Esophagus (tissue), 2 donors: ENCODE measurements around the gene SNAP29. TPM values are rescaled to one million over a fixed set of nuclear protein-coding genes. Genes with fewer than 3 reads are reported as not detected.
A peak's percentile ranks its signal among the peaks of the same experiment; 100 is the strongest.

Experiments used
- H3K27ac ChIP-seq, 2 donors: one replicate each; pipeline ENCODE4 v1.5.1; 2013; ENCODE audit warnings: low read depth in 2 of 2, mild to moderate bottlenecking in 2 of 2, inconsistent platforms in 1 of 2, low read length in 1 of 2, moderate library complexity in 1 of 2
- H3K27me3 ChIP-seq, 2 donors: one replicate each; pipeline ENCODE4 v1.6.1; 2013; ENCODE audit warnings: low read length in 2 of 2, control low read depth in 1 of 2, mild to moderate bottlenecking in 1 of 2; ENCODE audit not compliant: insufficient read depth in 2 of 2, control insufficient read depth in 1 of 2
- H3K36me3 ChIP-seq, 2 donors: one replicate each; pipeline ENCODE4 v1.6.1; 2013; ENCODE audit warnings: low read length in 1 of 2; ENCODE audit not compliant: control insufficient read depth in 2 of 2, insufficient read depth in 2 of 2
- H3K4me1 ChIP-seq, 2 donors: one replicate each; pipeline ENCODE4 v1.6.1; 2013; ENCODE audit warnings: low read length in 1 of 2; ENCODE audit not compliant: control insufficient read depth in 2 of 2, insufficient read depth in 2 of 2
- H3K4me3 ChIP-seq, 2 donors: one replicate each; pipeline ENCODE4 v1.5.1; 2013; ENCODE audit warnings: low read length in 2 of 2, mild to moderate bottlenecking in 2 of 2, low read depth in 1 of 2, moderate library complexity in 1 of 2
- H3K9me3 ChIP-seq, 2 donors: one replicate each; pipeline ENCODE4 v1.6.1; 2013; ENCODE audit warnings: mild to moderate bottlenecking in 2 of 2, low read depth in 1 of 2, low read length in 1 of 2, moderate library complexity in 1 of 2; ENCODE audit not compliant: control insufficient read depth in 2 of 2, insufficient read depth in 1 of 2
- WGBS, 2 donors: extraction: QIAGEN DNeasy Blood & Tissue Kit; methylation state at CpG; one replicate each; pipeline ENCODE4 v1.1.7; 2013; 5-methylcytosine and 5-hydroxymethylcytosine counted together
- polyA plus RNA-seq, 2 donors: library from polyadenylated mRNA; stranded (reverse); fragments of 200-250 nt; gene quantifications; one replicate each; pipeline ENCODE4 v1.2.3, GENCODE V29; 2013
- donor health status: healthy with polysubstance abuse.
- donor health status: Bipolar disorder and iron deficiency.

SNAP29 gene
- polyA plus RNA-seq, 2 donors: 13.1 to 22.0 TPM

GRCh38 chr22:20875296-20875695, 16.5 kb downstream of the SNAP29 start:
- Histone ChIP-seq H3K27me3 (no peaks in the 10 kb centered on the region), H3K4me3 (no peak overlapping the region), H3K9me3 (no peaks in the 10 kb centered on the region), H3K4me1 (no peaks in the 10 kb centered on the region), H3K27ac (no peak overlapping the region), H3K36me3 (peaks cover 0 to 5% of the 10 kb centered on the region in 2 donors)
- WGBS, 2 donors: 82 to 85% methylated on average over 1 of the region's 1 CpG

GRCh38 chr22:20877715-20878114, 18.9 kb downstream of the SNAP29 start:
- no peak overlapping the region for H3K4me3 ChIP-seq
- H3K36me3 ChIP-seq: peaks cover 5 to 10% of the 10 kb centered on the region in 2 donors
- no peaks in the 10 kb centered on the region for H3K9me3 ChIP-seq
- H3K27ac ChIP-seq: no peak overlapping the region
- 95% methylated on average over 3 of the region's 3 CpGs for WGBS, 2 donors
- H3K4me1 ChIP-seq: no peaks in the 10 kb centered on the region
- no peaks in the 10 kb centered on the region for H3K27me3 ChIP-seq

GRCh38 chr22:20881231-20881630, 22.4 kb downstream of the SNAP29 start:
- Histone ChIP-seq H3K4me3 (no peak overlapping the region), H3K9me3 (no peaks in the 10 kb centered on the region), H3K4me1 (no peaks in the 10 kb centered on the region), H3K27ac (peak overlapping the region in 1 of 2 donors; percentile 23), H3K36me3 (peaks cover 5 to 15% of the 10 kb centered on the region in 2 donors), H3K27me3 (no peaks in the 10 kb centered on the region)
- 72 to 73% methylated on average over 5 of the region's 5 CpGs for WGBS, 2 donors

GRCh38 chr22:20881869-20882815, 23.3 kb downstream of the SNAP29 start:
- peaks cover 5 to 15% of the 10 kb centered on the region in 2 donors for H3K36me3 ChIP-seq

GRCh38 chr22:20882855-20883254, 24.0 kb downstream of the SNAP29 start:
- H3K4me1 ChIP-seq: no peaks in the 10 kb centered on the region
- no peaks in the 10 kb centered on the region for H3K9me3 ChIP-seq
- no peak overlapping the region for H3K27ac ChIP-seq
- H3K36me3 ChIP-seq: peaks cover 5 to 20% of the 10 kb centered on the region in 2 donors
- no peak overlapping the region for H3K4me3 ChIP-seq
- 90 to 92% methylated on average over 6 of the region's 6 CpGs for whole genome bisulfite sequencing, 2 donors
- no peaks in the 10 kb centered on the region for H3K27me3 ChIP-seq

More at GRCh38 chr22:20881869-20882815, 23.3 kb downstream of the SNAP29 start:
- Histone ChIP-seq H3K4me3 (no peak overlapping the region), H3K27me3 (no peaks in the 10 kb centered on the region), H3K9me3 (no peaks in the 10 kb centered on the region), H3K4me1 (no peaks in the 10 kb centered on the region), H3K27ac (no peak overlapping the region)
- 86 to 90% methylated on average over 9 of the region's 9 CpGs for WGBS, 2 donors

GRCh38 chr22:20884454-20884853, 25.6 kb downstream of the SNAP29 start:
- no peaks in the 10 kb centered on the region for H3K4me1 ChIP-seq
- H3K27me3 ChIP-seq: no peaks in the 10 kb centered on the region
- H3K36me3 ChIP-seq: peaks cover 5 to 27% of the 10 kb centered on the region in 2 donors
- H3K9me3 ChIP-seq: no peaks in the 10 kb centered on the region
- H3K4me3 ChIP-seq: no peak overlapping the region
- H3K27ac ChIP-seq: no peak overlapping the region
- 71 to 74% methylated on average over 4 of the region's 4 CpGs for WGBS, 2 donors

GRCh38 chr22:20885017-20885556, 26.3 kb downstream of the SNAP29 start:
- WGBS, 2 donors: 71 to 73% methylated on average over 8 of the region's 8 CpGs
- Histone ChIP-seq H3K27me3 (no peaks in the 10 kb centered on the region), H3K4me3 (no peak overlapping the region), H3K27ac (peak overlapping the region in 1 of 2 donors; percentile 8), H3K36me3 (peaks cover 5 to 27% of the 10 kb centered on the region in 2 donors), H3K4me1 (no peaks in the 10 kb centered on the region), H3K9me3 (no peaks in the 10 kb centered on the region)

GRCh38 chr22:20885557-20886323, 26.9 kb downstream of the SNAP29 start:
- no peaks in the 10 kb centered on the region for H3K9me3 ChIP-seq
- H3K27me3 ChIP-seq: no peaks in the 10 kb centered on the region
- H3K36me3 ChIP-seq: peaks cover 5 to 27% of the 10 kb centered on the region in 2 donors
- H3K4me3 ChIP-seq: no peak overlapping the region
- peak overlapping the region in 1 of 2 donors; percentile 8 for H3K27ac ChIP-seq
- no peaks in the 10 kb centered on the region for H3K4me1 ChIP-seq
- WGBS, 2 donors: 26 to 35% methylated on average over 10 of the region's 10 CpGs

- 81 to 83% methylated on average over 5 of the region's 5 CpGs for WGBS, 2 donors
- Histone ChIP-seq H3K36me3 (peaks cover 0 to 20% of the 10 kb centered on the region in 2 donors), H3K4me1 (no peaks in the 10 kb centered on the region)
Measured at GRCh38 chr22:20887375-20887774, 28.6 kb downstream of the SNAP29 start.

More at GRCh38 chr22:20887375-20887774, 28.6 kb downstream of the SNAP29 start:
- H3K4me3 ChIP-seq: no peak overlapping the region
- H3K9me3 ChIP-seq: no peaks in the 10 kb centered on the region
- H3K27ac ChIP-seq: no peak overlapping the region
- H3K27me3 ChIP-seq: no peaks in the 10 kb centered on the region
